ENCODE measurements around the gene ELF1.
"Not testable (repeated sequence)": the region's sequence is repeated elsewhere in the genome, so short reads cannot be mapped to it uniquely, and the experiment has no call there.

- TF ChIP-seq, protein P1, sequence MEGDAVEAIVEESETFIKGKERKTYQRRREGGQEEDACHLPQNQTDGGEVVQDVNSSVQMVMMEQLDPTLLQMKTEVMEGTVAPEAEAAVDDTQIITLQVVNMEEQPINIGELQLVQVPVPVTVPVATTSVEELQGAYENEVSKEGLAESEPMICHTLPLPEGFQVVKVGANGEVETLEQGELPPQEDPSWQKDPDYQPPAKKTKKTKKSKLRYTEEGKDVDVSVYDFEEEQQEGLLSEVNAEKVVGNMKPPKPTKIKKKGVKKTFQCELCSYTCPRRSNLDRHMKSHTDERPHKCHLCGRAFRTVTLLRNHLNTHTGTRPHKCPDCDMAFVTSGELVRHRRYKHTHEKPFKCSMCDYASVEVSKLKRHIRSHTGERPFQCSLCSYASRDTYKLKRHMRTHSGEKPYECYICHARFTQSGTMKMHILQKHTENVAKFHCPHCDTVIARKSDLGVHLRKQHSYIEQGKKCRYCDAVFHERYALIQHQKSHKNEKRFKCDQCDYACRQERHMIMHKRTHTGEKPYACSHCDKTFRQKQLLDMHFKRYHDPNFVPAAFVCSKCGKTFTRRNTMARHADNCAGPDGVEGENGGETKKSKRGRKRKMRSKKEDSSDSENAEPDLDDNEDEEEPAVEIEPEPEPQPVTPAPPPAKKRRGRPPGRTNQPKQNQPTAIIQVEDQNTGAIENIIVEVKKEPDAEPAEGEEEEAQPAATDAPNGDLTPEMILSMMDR (IDR thresholded peaks at IDR 0.05; ENCODE audit: extremely low read depth in 1 of 2, insufficient read depth in 1 of 2, low read depth in 1 of 2, low read length in 2 of 2) = not testable (repeated sequence)
- not testable (repeated sequence) for TF ChIP-seq GATA2 (IDR thresholded peaks at IDR 0.05; ENCODE audit: insufficient read depth, insufficient read length, low read depth, low read length); POLR2A (IDR thresholded peaks at IDR 0.05; ENCODE audit: low read depth, low read length); FOS (IDR thresholded peaks at IDR 0.05; ENCODE audit: borderline replicate concordance, insufficient read depth, low read length); EZH2 (IDR thresholded peaks at IDR 0.05; ENCODE audit: borderline replicate concordance, low read depth, low read length, severe bottlenecking)
Measured at GRCh38 chr13:40929883-40930282, 89.2 kb downstream of the ELF1 start.
